Keratinocyte (primary cell): Measurements from ENCODE around the gene YPEL1.

Source experiments
- EZH2 ChIP-seq: IDR thresholded peaks from one replicate; pipeline ENCODE4 v1.6.1; 2012; ENCODE audit warnings: inconsistent platforms, mild to moderate bottlenecking, low read length, moderate library complexity
- TF ChIP-seq, protein P1 (sequence below), 3 experiments: IDR thresholded peaks in 1 of 3; conservative IDR thresholded peaks in 1 of 3; optimal IDR thresholded peaks in 1 of 3; 2 replicates in 2 of 3; 3 replicates in 1 of 3; pipeline versions ENCODE3 to v1.5.1; 2011; ENCODE audit warnings: low read length in 3 of 3, mild to moderate bottlenecking in 3 of 3, moderate library complexity in 2 of 3, control low read depth in 1 of 3, inconsistent platforms in 1 of 3; ENCODE audit not compliant: insufficient read depth in 2 of 3; ENCODE audit errors: extremely low read depth in 1 of 3

GRCh38 chr22:21741790-21742189 is 6.2 kb upstream of the YPEL1 start:
- TF ChIP-seq, protein P1, sequence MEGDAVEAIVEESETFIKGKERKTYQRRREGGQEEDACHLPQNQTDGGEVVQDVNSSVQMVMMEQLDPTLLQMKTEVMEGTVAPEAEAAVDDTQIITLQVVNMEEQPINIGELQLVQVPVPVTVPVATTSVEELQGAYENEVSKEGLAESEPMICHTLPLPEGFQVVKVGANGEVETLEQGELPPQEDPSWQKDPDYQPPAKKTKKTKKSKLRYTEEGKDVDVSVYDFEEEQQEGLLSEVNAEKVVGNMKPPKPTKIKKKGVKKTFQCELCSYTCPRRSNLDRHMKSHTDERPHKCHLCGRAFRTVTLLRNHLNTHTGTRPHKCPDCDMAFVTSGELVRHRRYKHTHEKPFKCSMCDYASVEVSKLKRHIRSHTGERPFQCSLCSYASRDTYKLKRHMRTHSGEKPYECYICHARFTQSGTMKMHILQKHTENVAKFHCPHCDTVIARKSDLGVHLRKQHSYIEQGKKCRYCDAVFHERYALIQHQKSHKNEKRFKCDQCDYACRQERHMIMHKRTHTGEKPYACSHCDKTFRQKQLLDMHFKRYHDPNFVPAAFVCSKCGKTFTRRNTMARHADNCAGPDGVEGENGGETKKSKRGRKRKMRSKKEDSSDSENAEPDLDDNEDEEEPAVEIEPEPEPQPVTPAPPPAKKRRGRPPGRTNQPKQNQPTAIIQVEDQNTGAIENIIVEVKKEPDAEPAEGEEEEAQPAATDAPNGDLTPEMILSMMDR (optimal IDR thresholded peaks at IDR 0.05 in 1 of 3, IDR thresholded peaks at IDR 0.05 in 1 of 3, conservative IDR thresholded peaks at IDR 0.05 in 1 of 3; ENCODE audit: extremely low read depth in 1 of 3, insufficient read depth in 2 of 3, low read length in 3 of 3), result no peak
- TF ChIP-seq EZH2, result no peak
